GM21786 (cell line): ENCODE data around the gene BOC.

Source experiments
- ATAC-seq: cut with Tn5 transposase; IDR thresholded peaks from one replicate; pipeline ENCODE4 v1.9.1; 2021; ENCODE audit not compliant: unreplicated experiment

BOC gene

GRCh38 chr3:113193288-113193687, 18.1 kb upstream of the BOC start:
- no peak for ATAC-seq

GRCh38 chr3:113193719-113194118, 17.6 kb upstream of the BOC start:
- no peak for ATAC-seq

- ATAC-seq = no peak
Measured at GRCh38 chr3:113194823-113195401, 16.4 kb upstream of the BOC start.

- ATAC-seq = no peak
Measured at GRCh38 chr3:113200351-113200750, 11.0 kb upstream of the BOC start.

- no peak for ATAC-seq
Measured at GRCh38 chr3:113200946-113201345, 10.4 kb upstream of the BOC start.

- ATAC-seq = no peak
Measured at GRCh38 chr3:113204371-113204770, 7.0 kb upstream of the BOC start.

GRCh38 chr3:113205481-113205880, 5.9 kb upstream of the BOC start:
- ATAC-seq = no peak

- no peak for ATAC-seq
Measured at GRCh38 chr3:113210604-113211329, 590 bp upstream of the BOC start.

- no peak for ATAC-seq
Measured at GRCh38 chr3:113212150-113212843, 940 bp downstream of the BOC start.

GRCh38 chr3:113212844-113213375, 1.6 kb downstream of the BOC start:
- no peak for ATAC-seq

- no peak for ATAC-seq
Measured at GRCh38 chr3:113213896-113214587, 2.7 kb downstream of the BOC start.

GRCh38 chr3:113214917-113215595, 3.7 kb downstream of the BOC start:
- no peak for ATAC-seq

GRCh38 chr3:113216393-113216792, 5.0 kb downstream of the BOC start:
- no peak for ATAC-seq

- no peak for ATAC-seq
Measured at GRCh38 chr3:113218011-113218680, 6.8 kb downstream of the BOC start.

GRCh38 chr3:113218681-113219045, 7.3 kb downstream of the BOC start:
- no peak for ATAC-seq

- no peak for ATAC-seq
Measured at GRCh38 chr3:113219605-113220300, 8.4 kb downstream of the BOC start.

GRCh38 chr3:113220721-113221120, 9.4 kb downstream of the BOC start:
- no peak for ATAC-seq

GRCh38 chr3:113221721-113222257, 10.4 kb downstream of the BOC start:
- no peak for ATAC-seq

GRCh38 chr3:113222451-113223086, 11.2 kb downstream of the BOC start:
- ATAC-seq = no peak
